ENCODE results near the gene SLC46A1.

SLC46A1 gene

GRCh38 chr17:28369684-28370034 is 36.4 kb downstream of the SLC46A1 start:
- 0 out of 2 replicates have a peak, but pooled peaks have one; percentile 5 for TF ChIP-seq CTCF (conservative IDR thresholded peaks at IDR 0.05)
- peak overlapping the region; percentile 99 for H3K27ac ChIP-seq

GRCh38 chr17:28368915-28369683 is 36.9 kb downstream of the SLC46A1 start:
- peak overlapping the region; percentile 99 for H3K27ac ChIP-seq
- no peak for TF ChIP-seq CTCF (conservative IDR thresholded peaks at IDR 0.05)

- no peak for TF ChIP-seq CTCF (conservative IDR thresholded peaks at IDR 0.05)
- no peak overlapping the region for H3K27ac ChIP-seq
These were observed 37.6 kb downstream of the SLC46A1 start for GRCh38 chr17:28368306-28368831.

GRCh38 chr17:28367641-28368305 is 38.2 kb downstream of the SLC46A1 start:
- no peak for TF ChIP-seq CTCF (conservative IDR thresholded peaks at IDR 0.05)
- H3K27ac ChIP-seq = no peak overlapping the region

- TF ChIP-seq CTCF (conservative IDR thresholded peaks at IDR 0.05) = no peak
- no peak overlapping the region for H3K27ac ChIP-seq
These were observed 39.4 kb downstream of the SLC46A1 start for GRCh38 chr17:28366605-28367004.

GRCh38 chr17:28365487-28365886 is 40.5 kb downstream of the SLC46A1 start:
- no peak overlapping the region for H3K27ac ChIP-seq
- TF ChIP-seq CTCF (conservative IDR thresholded peaks at IDR 0.05) = no peak

- TF ChIP-seq CTCF (conservative IDR thresholded peaks at IDR 0.05) = no peak
These were observed 41.2 kb downstream of the SLC46A1 start, which contains the start of gene SEBOX for GRCh38 chr17:28364665-28365363. TSS of gene SEBOX (minus strand) at chr17:28365199. CDS start at chr17:28365151, 48 bp downstream.

More at GRCh38 chr17:28364665-28365363, 41.2 kb downstream of the SLC46A1 start, which contains the start of gene SEBOX:
- no peak within 1 kb of the TSS for H3K27ac ChIP-seq

Measured in VCaP (cell line).